Right hindlimb (tissue), 1 donor: ENCODE measurements around the gene ARSG.
"Not testable (repeated sequence)": the region's sequence is repeated elsewhere in the genome, so short reads cannot be mapped to it uniquely, and the experiment has no call there.

Experiments
- DNase-seq: peaks from one replicate; pipeline ENCODE4 v3.0.0-alpha.2; 2018

ARSG gene

DNA sequence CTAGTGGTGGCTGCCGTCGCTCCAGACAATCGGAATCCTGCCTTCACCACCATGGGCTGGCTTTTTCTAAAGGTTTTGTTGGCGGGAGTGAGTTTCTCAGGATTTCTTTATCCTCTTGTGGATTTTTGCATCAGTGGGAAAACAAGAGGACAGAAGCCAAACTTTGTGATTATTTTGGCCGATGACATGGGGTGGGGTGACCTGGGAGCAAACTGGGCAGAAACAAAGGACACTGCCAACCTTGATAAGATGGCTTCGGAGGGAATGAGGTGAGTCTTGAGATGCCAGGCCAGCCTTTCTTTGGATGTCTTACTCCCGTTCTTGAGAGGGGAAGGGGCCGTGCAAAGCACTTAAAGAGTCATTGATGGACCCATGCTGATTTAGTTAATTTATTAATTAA, 16.1 kb downstream of the ARSG start:
- no peak for DNase-seq

DNA sequence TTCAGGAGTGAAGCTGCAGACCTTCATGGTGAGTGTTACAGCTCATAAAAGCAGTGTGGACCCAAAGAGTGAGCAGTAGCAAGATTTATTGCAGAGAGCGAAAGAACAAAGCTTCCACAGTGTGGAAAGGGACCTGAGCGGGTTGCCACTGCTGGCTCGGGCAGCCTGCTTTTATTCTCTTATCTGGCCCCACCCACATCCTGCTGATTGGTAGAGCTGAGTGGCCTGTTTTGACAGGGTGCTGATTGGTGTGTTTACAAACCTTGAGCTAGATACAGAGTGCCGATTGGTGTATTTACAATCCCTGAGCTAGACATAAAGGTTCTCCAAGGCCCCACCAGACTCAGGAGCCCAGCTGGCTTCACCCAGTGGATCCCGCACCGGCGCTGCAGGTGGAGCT, 17.2 kb downstream of the ARSG start:
- DNase-seq, result not testable (repeated sequence)

GRCh38 chr17:68309066-68309670, 17.9 kb downstream of the ARSG start:
- not testable (repeated sequence) for DNase-seq

DNA sequence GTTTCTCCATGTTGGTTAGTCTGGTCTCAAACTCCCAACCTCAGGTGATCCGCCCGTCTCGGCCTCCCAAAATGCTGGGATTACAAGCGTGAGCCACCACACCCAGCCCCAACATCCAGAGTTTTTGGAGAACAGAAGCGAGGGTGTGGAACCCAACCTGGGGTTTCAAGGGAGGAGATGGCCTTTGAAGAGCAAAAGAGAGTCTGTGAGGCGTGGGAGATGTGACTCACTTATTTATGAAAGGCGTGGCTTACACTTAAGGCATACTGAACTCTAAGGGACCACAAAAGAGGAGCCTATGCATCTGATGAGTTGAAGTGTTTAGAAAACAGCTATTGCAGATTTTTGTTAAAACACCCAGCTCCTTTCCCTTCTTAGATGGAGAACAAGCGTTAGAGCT, 18.9 kb downstream of the ARSG start:
- DNase-seq, result no peak

- no peak for DNase-seq
These were observed 23.7 kb downstream of the ARSG start for GRCh38 chr17:68314916-68315535.

GRCh38 chr17:68315930-68316329, 24.6 kb downstream of the ARSG start:
- DNase-seq, result no peak

DNA sequence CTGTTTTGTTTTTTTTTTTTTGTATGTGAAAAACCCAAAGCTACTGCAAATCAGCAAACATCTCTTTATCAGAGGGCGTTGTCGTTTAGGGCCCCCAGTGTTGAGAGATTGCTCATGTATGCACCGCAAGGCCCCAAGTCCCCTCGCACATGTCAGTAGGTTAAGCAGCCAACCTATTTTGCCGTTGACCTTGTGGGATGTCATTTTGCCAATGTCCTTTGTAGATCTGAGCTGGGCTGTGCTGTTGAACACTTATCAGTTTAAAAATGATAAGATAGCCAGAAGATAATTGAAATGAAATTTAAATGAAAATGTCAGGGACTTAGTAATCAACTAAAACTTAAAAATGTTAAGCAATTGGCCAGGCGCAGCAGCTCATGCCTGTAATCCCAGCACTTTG, 26.2 kb downstream of the ARSG start:
- DNase-seq, result no peak

GRCh38 chr17:68318103-68318991, 27.1 kb downstream of the ARSG start:
- no peak for DNase-seq

DNA sequence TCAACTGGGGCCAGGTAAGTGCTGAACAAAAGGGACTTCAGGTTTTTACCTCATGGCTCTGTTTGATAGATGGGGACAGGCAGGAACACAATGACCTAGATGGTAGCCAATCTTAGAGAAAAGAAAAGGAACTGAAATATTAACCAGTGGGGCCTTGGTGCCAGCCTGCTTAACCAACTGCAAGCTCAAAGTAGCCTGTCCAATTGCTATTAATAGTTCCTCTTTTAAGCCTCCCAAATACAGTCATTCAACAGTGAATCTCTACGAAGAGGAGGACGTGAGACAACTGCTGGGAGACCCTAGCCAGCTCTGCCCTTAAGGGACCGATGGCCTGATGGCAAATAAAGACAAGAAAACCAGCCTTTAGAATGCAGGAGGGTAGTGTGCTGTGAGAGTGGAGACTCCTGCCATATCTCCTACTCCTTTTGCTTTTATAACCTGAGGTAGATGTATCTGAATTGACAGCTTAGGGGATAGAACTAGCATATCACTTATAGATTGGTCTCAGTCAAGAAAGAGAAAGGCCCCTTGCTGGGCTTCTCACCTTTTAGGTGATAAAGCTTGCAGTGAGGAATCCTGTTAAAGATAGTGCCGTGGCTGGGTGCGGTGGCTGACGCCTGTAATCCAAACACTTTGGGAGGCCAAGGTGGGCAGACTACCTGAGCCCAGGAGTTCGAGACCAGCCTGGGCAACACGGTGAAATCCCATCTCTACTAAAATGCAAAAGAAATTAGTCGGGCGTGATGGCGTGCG, 28.3 kb downstream of the ARSG start:
- no peak for DNase-seq

- DNase-seq, result no peak
These were observed 29.1 kb downstream of the ARSG start for GRCh38 chr17:68320311-68320865.

- no peak for DNase-seq
These were observed 29.8 kb downstream of the ARSG start for GRCh38 chr17:68320943-68321555.

GRCh38 chr17:68321556-68321954, 30.3 kb downstream of the ARSG start:
- no peak for DNase-seq

DNA sequence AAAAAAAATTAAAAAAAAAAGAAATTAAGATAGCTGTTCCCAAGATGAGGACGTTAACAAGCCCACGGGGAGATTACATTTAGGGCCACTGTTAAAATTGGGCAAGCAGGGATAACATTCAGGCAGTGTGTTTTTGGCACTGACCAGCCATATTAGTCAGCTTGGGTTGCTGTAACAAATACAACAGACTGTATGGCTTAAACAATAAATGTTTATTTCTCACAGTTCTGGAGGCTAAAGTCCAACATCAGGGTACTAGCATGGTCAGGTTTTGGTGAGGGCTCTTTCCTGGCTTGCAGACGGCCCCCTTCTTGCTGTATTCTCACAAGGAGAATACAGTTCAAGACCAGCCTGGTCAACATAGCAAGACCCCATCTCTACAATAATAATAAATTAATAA, 31.3 kb downstream of the ARSG start:
- no peak for DNase-seq

DNA sequence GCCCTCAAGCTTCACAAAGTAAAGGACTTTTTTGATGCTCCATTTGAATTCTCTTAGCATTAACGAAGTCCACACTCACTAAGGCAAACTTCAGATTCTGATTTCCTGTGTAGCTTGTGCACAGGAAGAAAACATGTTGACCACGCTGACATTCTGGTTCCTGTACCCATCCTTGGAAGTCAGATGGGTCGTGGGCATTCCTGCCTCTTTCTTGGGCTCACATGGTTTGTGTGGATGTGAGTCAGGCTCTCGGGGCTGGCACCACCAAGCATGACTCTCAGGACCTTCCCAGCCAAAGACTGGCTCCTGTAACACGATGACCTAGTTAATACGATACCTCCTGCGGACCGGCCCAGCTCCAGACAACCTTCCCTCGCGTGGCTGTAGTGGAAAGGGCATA, 32.8 kb downstream of the ARSG start:
- DNase-seq, result no peak

GRCh38 chr17:68324654-68325336, 33.5 kb downstream of the ARSG start:
- no peak for DNase-seq

GRCh38 chr17:68325961-68326360, 34.7 kb downstream of the ARSG start:
- no peak for DNase-seq

- no peak for DNase-seq
These were observed 35.4 kb downstream of the ARSG start for GRCh38 chr17:68326681-68327080.

- DNase-seq, result no peak
These were observed 36.7 kb downstream of the ARSG start for GRCh38 chr17:68327823-68328557.

DNA sequence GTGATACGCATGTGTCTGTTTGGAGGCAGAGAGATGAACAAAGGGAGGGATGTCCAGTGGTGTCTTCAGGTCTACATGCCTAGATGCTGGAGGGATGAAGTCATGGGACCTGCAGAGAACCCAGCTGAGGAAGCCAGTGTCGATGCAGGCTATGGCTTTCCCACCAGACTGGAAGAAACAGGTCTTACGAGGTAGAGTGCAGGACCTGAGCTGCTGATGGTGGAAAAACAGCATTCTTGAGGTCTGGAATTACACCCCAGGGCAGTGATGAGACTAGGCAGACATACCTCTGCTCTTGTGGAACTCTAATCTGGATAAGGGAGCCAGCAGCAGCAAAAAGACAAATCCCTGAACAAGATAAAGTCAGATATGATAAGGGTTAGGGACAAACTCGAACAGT, 37.4 kb downstream of the ARSG start:
- DNase-seq, result no peak

GRCh38 chr17:68329331-68329730, 38.0 kb downstream of the ARSG start:
- no peak for DNase-seq

- DNase-seq, result not testable (repeated sequence)
These were observed 40.6 kb downstream of the ARSG start for GRCh38 chr17:68331932-68332331.
